B cell (primary cell): Measurements from ENCODE around the gene KCNA3. TPM values are rescaled to one million over a fixed set of nuclear protein-coding genes. Genes with fewer than 3 reads are reported as not detected.
A peak's percentile ranks its signal among the peaks of the same experiment; 100 is the strongest.

Experiments
- ATAC-seq: fragments of 200-7000 bp; cut with Tn5 transposase; one replicate; pipeline ENCODE4 v1.10.0; 2021; ENCODE audit warnings: low read depth, mild to moderate bottlenecking, moderate number of reproducible peaks, moderate library complexity
- CTCF ChIA-PET: fragments of 350-600 bp; sonication (Branson Sonifier 250); formaldehyde crosslinking; loops from one replicate; lab custom pipeline; 2021; ENCODE audit warnings: antibody characterized with exemption, inconsistent platforms; lab: Charles Lee
- POLR2A ChIA-PET: fragments of 350-600 bp; sonication (Branson Sonifier 250); formaldehyde crosslinking; loops from one replicate; lab custom pipeline; 2021; ENCODE audit warnings: antibody characterized with exemption; lab: Charles Lee
- DNase-seq: peaks from one replicate; pipeline ENCODE4 v3.0.0; 2013
- H2AFZ ChIP-seq: 2 replicates; pipeline ENCODE4 v1.6.1; 2012; ENCODE audit warnings: mild to moderate bottlenecking, low read depth, low read length; ENCODE audit not compliant: insufficient read depth, poor library complexity, severe bottlenecking
- H3K27ac ChIP-seq, 2 donors: 1 replicate in 1 of 2; 2 replicates in 1 of 2; pipeline ENCODE4 v1.5.1; 2012 to 2013; ENCODE audit warnings: low read length in 2 of 2, mild to moderate bottlenecking in 2 of 2, moderate library complexity in 1 of 2
- H3K27me3 ChIP-seq, 4 experiments: fragments of 200-600 bp in 1 of 4; sonication (generic) in 1 of 4; replicated peaks in 1 of 4; 1 replicate in 2 of 4; 2 replicates in 2 of 4; pipeline versions ENCODE4 v1.6.1 to v1.7.0; 2013 to 2016; ENCODE audit warnings: low read length in 3 of 4, mild to moderate bottlenecking in 2 of 4, mixed read lengths in 1 of 4, moderate library complexity in 1 of 4; ENCODE audit not compliant: insufficient read depth in 4 of 4, control insufficient read depth in 3 of 4; ENCODE audit errors: control extremely low read depth in 1 of 4
- H3K36me3 ChIP-seq, 2 experiments: replicated peaks in 1 of 2; 1 replicate in 1 of 2; 2 replicates in 1 of 2; pipeline versions ENCODE4 v1.6.1 to v1.7.1; 2013; ENCODE audit warnings: low read length in 1 of 2; ENCODE audit not compliant: insufficient read depth in 2 of 2, control insufficient read depth in 1 of 2; ENCODE audit errors: control extremely low read depth in 1 of 2, extremely low read depth in 1 of 2
- H3K4me1 ChIP-seq, 2 donors: fragments of 200-600 bp in 1 of 2; sonication (generic) in 1 of 2; 1 replicate in 1 of 2; 2 replicates in 1 of 2; pipeline versions ENCODE4 v1.5.1 to v1.6.1; 2013 to 2017; ENCODE audit warnings: low read length in 2 of 2; ENCODE audit not compliant: control insufficient read depth in 2 of 2, insufficient read depth in 2 of 2
- H3K4me2 ChIP-seq: replicated peaks from 2 replicates; pipeline ENCODE3; 2012; ENCODE audit warnings: mild to moderate bottlenecking, low read depth, low read length; ENCODE audit not compliant: poor library complexity, severe bottlenecking
- H3K4me3 ChIP-seq, 5 experiments: fragments of 200-600 bp in 1 of 5; sonication (generic) in 1 of 5; 1 replicate in 3 of 5; 2 replicates in 2 of 5; pipeline versions ENCODE4 v1.5.1 to v1.7.0; 2011 to 2016; ENCODE audit warnings: low read length in 4 of 5, mild to moderate bottlenecking in 4 of 5, low read depth in 2 of 5, control low read depth in 1 of 5, moderate library complexity in 1 of 5; ENCODE audit not compliant: insufficient read depth in 1 of 5; ENCODE audit errors: control extremely low read depth in 1 of 5, extremely low read depth in 1 of 5
- H3K79me2 ChIP-seq: fragments of 200-600 bp; sonication (generic); one replicate; pipeline ENCODE4 v1.6.0; 2016; ENCODE audit warnings: low read length; ENCODE audit not compliant: control insufficient read depth, insufficient read depth
- H3K9ac ChIP-seq: fragments of 200-600 bp; sonication (generic); 2 replicates; pipeline ENCODE4 v1.6.1; 2017; ENCODE audit warnings: mild to moderate bottlenecking, low read length, moderate library complexity
- H3K9me3 ChIP-seq, 3 donors: one replicate each; pipeline versions ENCODE4 v1.6.1 to v1.7.1; 2013; ENCODE audit warnings: low read length in 2 of 3; ENCODE audit not compliant: control insufficient read depth in 2 of 3, insufficient read depth in 1 of 3; ENCODE audit errors: control extremely low read depth in 1 of 3
- H4K20me1 ChIP-seq: 2 replicates; pipeline ENCODE4 v1.6.0; 2012; ENCODE audit warnings: mild to moderate bottlenecking, low read length; ENCODE audit not compliant: insufficient read depth, control insufficient read depth, poor library complexity, severe bottlenecking
- H3K27ac Mint-ChIP-seq: one replicate; pipeline ENCODE4 v1.8.0; 2021; ENCODE audit warnings: mixed read lengths
- H3K27me3 Mint-ChIP-seq: one replicate; pipeline ENCODE4 v1.8.0; 2021; ENCODE audit warnings: mixed read lengths
- H3K4me1 Mint-ChIP-seq: one replicate; pipeline ENCODE4 v1.8.0; 2021; ENCODE audit warnings: mixed read lengths
- H3K4me3 Mint-ChIP-seq: one replicate; pipeline ENCODE4 v1.8.0; 2021; ENCODE audit warnings: mixed read lengths
- H3K9me3 Mint-ChIP-seq: one replicate; pipeline ENCODE4 v1.8.0; 2022; ENCODE audit warnings: mixed read lengths; ENCODE audit not compliant: insufficient read depth
- EZH2 ChIP-seq: IDR thresholded peaks from 2 replicates; pipeline ENCODE4 v1.6.1; 2012; ENCODE audit warnings: borderline replicate concordance, low read depth, mild to moderate bottlenecking, moderate library complexity, low read length; ENCODE audit not compliant: insufficient read depth, poor library complexity, severe bottlenecking
- WGBS: methylation state at CpG from one replicate; pipeline ENCODE4 v1.1.5; 2013; ENCODE audit warnings: missing lambda C conversion rate; ENCODE audit not compliant: insufficient coverage; 5-methylcytosine and 5-hydroxymethylcytosine counted together
- intact Hi-C: fragments of 100-400 bp; cut with micrococcal nuclease; formaldehyde crosslinking; loops from one replicate; pipeline ENCODE4 v1.10.0; 2022
- polyA plus RNA-seq: library from polyadenylated mRNA; depleted of rRNA; stranded (reverse); fragments of >200 nt; gene quantifications from 2 replicates; pipeline ENCODE4 v1.2.3, GENCODE V29; 2012
- total RNA-seq, 2 donors: library from RNA; stranded (reverse); fragments of 120-200 nt in 1 of 2; gene quantifications; 1 replicate in 1 of 2; 2 replicates in 1 of 2; pipeline versions ENCODE4 v1.2.3 to v1.2.4, GENCODE V29; 2013 to 2022
- TF ChIP-seq, protein P1 (sequence below): fragments of 200-600 bp; IDR thresholded peaks from one replicate; pipeline ENCODE4 v1.8.0; 2022; ENCODE audit warnings: antibody characterized with exemption, mild to moderate bottlenecking

KCNA3 gene
- total and polyA plus RNA-seq, 2 donors (not counting 1 experiment from before 2014, with no cell fraction given), result 17.5 to 60.0 TPM

DNA sequence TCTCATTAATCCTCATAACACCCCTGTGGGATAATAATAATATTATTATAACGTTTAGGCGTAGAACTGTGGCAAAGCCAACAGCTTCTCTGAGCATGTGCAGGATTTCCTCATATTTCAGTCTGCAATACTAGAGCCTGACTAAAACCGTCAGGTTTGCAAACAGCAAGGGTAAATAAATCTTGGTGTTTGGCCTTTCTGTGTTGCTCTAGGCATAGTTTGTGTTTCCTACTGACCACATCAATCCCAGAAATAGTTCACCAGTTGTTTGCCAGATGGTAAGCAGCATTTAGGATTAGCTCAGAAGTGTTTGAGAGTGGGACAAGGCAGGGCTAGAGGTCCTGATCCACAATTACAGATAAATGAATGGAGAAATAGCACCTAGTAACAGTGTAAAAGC, 2.8 kb upstream of the KCNA3 start:
- peaks cover 17 to 25% of the 10 kb centered on the region in 2 donors for H3K4me1 ChIP-seq
- H3K36me3 ChIP-seq, result no peaks in the 10 kb centered on the region
- intact Hi-C loops, result loop anchor here (10.0 kb wide), 1 partner anchor 447 kb away; no protein-coding TSS in a partner anchor
- DNase-seq (no peak), ATAC-seq (no peak)
- Mint-ChIP-seq H3K27ac (no peak overlapping the region), H3K27me3 (no peaks in the 10 kb centered on the region), H3K4me1 (peaks cover 27% of the 10 kb centered on the region), H3K4me3 (no peak overlapping the region), H3K9me3 (no peaks in the 10 kb centered on the region)
- H3K27ac ChIP-seq, result no peak overlapping the region
- CTCF ChIA-PET, result interaction anchor here (0.9 to 3.9 kb wide), 5 partner anchors 21 to 103 kb away, joined by 3 to 18 read pairs (median 6); no protein-coding TSS in a partner anchor
- H2AFZ ChIP-seq, result no peak overlapping the region
- POLR2A ChIA-PET, result no interaction called here
- no CpG with 5 or more reads among the region's 3 CpGs for WGBS
- no peaks in the 10 kb centered on the region for H3K27me3 ChIP-seq
- no peak overlapping the region for H3K4me3 ChIP-seq
- no peak overlapping the region for H3K9ac ChIP-seq
- no peak for TF ChIP-seq EZH2
- TF ChIP-seq, protein P1, sequence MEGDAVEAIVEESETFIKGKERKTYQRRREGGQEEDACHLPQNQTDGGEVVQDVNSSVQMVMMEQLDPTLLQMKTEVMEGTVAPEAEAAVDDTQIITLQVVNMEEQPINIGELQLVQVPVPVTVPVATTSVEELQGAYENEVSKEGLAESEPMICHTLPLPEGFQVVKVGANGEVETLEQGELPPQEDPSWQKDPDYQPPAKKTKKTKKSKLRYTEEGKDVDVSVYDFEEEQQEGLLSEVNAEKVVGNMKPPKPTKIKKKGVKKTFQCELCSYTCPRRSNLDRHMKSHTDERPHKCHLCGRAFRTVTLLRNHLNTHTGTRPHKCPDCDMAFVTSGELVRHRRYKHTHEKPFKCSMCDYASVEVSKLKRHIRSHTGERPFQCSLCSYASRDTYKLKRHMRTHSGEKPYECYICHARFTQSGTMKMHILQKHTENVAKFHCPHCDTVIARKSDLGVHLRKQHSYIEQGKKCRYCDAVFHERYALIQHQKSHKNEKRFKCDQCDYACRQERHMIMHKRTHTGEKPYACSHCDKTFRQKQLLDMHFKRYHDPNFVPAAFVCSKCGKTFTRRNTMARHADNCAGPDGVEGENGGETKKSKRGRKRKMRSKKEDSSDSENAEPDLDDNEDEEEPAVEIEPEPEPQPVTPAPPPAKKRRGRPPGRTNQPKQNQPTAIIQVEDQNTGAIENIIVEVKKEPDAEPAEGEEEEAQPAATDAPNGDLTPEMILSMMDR, result no peak
- H4K20me1 ChIP-seq, result no peaks in the 10 kb centered on the region
- peaks cover 14% of the 10 kb centered on the region for H3K79me2 ChIP-seq
- peaks cover 0 to 7% (median 0%) of the 10 kb centered on the region in 3 donors for H3K9me3 ChIP-seq
- H3K4me2 ChIP-seq, result no peak overlapping the region

DNA sequence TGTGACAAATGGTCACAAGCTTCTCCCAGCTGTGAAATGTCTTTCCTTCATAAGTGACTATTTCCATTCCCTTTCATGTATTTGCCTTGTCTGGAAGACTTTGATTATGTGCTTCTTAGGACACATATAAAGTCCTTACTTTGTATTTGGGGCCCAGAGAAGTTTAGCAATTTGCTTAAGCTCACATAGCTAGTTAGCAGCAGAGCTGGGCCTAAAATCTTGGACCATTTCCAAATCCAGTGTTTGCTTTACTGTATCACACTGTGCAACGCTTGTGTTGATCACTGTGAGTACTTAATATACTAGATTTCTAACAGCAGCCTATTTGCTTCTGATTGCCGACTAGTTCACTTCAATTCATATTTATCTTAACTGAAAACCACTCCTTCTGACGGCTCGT, 2.2 kb upstream of the KCNA3 start:
- CTCF ChIA-PET, result interaction anchor here (0.9 to 3.9 kb wide), 6 partner anchors 21 to 106 kb away, joined by 3 to 18 read pairs (median 6); no protein-coding TSS in a partner anchor
- Histone ChIP-seq H3K9ac (no peak overlapping the region), H4K20me1 (no peaks in the 10 kb centered on the region), H3K4me3 (no peak overlapping the region), H3K79me2 (peaks cover 18% of the 10 kb centered on the region), H3K27me3 (no peaks in the 10 kb centered on the region), H3K27ac (no peak overlapping the region), H3K4me2 (no peak overlapping the region), H3K36me3 (no peaks in the 10 kb centered on the region), H2AFZ (no peak overlapping the region), H3K9me3 (peaks cover 0 to 7% (median 0%) of the 10 kb centered on the region in 3 donors), H3K4me1 (peaks cover 20 to 28% of the 10 kb centered on the region in 2 donors)
- no peaks in the 10 kb centered on the region for H3K27me3 Mint-ChIP-seq
- DNase-seq (no peak), ATAC-seq (no peak)
- H3K4me1 Mint-ChIP-seq, result peaks cover 33% of the 10 kb centered on the region
- H3K27ac Mint-ChIP-seq, result peak overlapping the region; percentile 17
- H3K4me3 Mint-ChIP-seq, result no peak overlapping the region
- TF ChIP-seq, protein P1, result no peak
- TF ChIP-seq EZH2, result no peak
- no peaks in the 10 kb centered on the region for H3K9me3 Mint-ChIP-seq
- intact Hi-C loops, result loop anchor here (10.0 kb wide), 1 partner anchor 448 kb away; no protein-coding TSS in a partner anchor
- POLR2A ChIA-PET, result no interaction called here
- WGBS, result no CpG with 5 or more reads among the region's 4 CpGs
